HepG2 (cell line): ENCODE data around the gene TFG. TPM values are rescaled to one million over a fixed set of nuclear protein-coding genes. Genes with fewer than 3 reads are reported as not detected.

Experiments used
- REXO4 ChIP-seq: sonication (generic); formaldehyde crosslinking; IDR thresholded peaks from 2 replicates; pipeline ENCODE4 v1.8.0; 2022; ENCODE audit warnings: missing genetic modification reagents, mild to moderate bottlenecking, borderline replicate concordance
- SRF ChIP-seq: IDR thresholded peaks from 2 replicates; pipeline ENCODE4 v1.6.1; 2011; ENCODE audit warnings: mild to moderate bottlenecking, low read depth, low read length, moderate library complexity
- TRAFD1 ChIP-seq: sonication (generic); formaldehyde crosslinking; IDR thresholded peaks from 2 replicates; pipeline ENCODE4 v1.5.1; 2020; ENCODE audit warnings: missing genetic modification reagents, mild to moderate bottlenecking, borderline replicate concordance
- ZBTB40 ChIP-seq, 2 experiments: fragments of 450-650 bp in 1 of 2; sonication (generic) in 1 of 2; formaldehyde crosslinking in 1 of 2; IDR thresholded peaks; 2 replicates each; pipeline versions ENCODE4 v1.6.1 to v1.8.0; 2016 to 2022; ENCODE audit warnings: antibody characterized with exemption in 1 of 2, mild to moderate bottlenecking in 1 of 2, missing genetic modification reagents in 1 of 2
- ZNF207 ChIP-seq: fragments of 450-650 bp; IDR thresholded peaks from 2 replicates; pipeline ENCODE4 v1.6.1; 2016; ENCODE audit warnings: antibody characterized with exemption, borderline replicate concordance
- ZNF280D ChIP-seq: sonication (generic); formaldehyde crosslinking; IDR thresholded peaks from 2 replicates; pipeline ENCODE4 v1.5.1; 2020; ENCODE audit warnings: mild to moderate bottlenecking, missing genetic modification reagents
- ZNF766 ChIP-seq: sonication (generic); formaldehyde crosslinking; IDR thresholded peaks from 2 replicates; pipeline ENCODE4 v1.5.0; 2020; ENCODE audit warnings: missing genetic modification reagents, borderline replicate concordance
- polyA plus RNA-seq, 8 experiments: library from polyadenylated mRNA; depleted of rRNA in 3 of 8; stranded (reverse) in 7 of 8; unstranded in 1 of 8; fragments of >200 nt; fragmentation: Illumina TruSeq in 4 of 8; extraction: Trizol in 4 of 8; gene quantifications; 2 replicates each; pipeline versions ENCODE4 v1.2.1 to v1.2.3, GENCODE V29; 2011 to 2016; ENCODE audit warnings: low read depth in 4 of 8, missing spikeins in 1 of 8, mixed read lengths in 1 of 8; ENCODE audit not compliant: insufficient read depth in 1 of 8
- total RNA-seq, 5 experiments: library from RNA; depleted of rRNA; stranded (reverse); fragments of >200 nt; fragmentation: Illumina TruSeq; extraction: Trizol; gene quantifications; 2 replicates each; pipeline ENCODE4 v1.2.3, GENCODE V29; 2016; ENCODE audit warnings: low read depth in 1 of 5

The TFG gene
- total and polyA plus RNA-seq, 2 of the 13 experiments (the other 11 are each of a cell fraction or from before 2014, with no cell fraction given): 53.6 to 71.7 TPM

GRCh38 chr3:100708989-100709841, at the start of gene TFG (continued):
- TF ChIP-seq TRAFD1 (CRISPR knock-in tag) (no peak), ZNF766 (no peak; the same call in 1 of the 2 replicates), ZBTB40 (IDR thresholded peaks at IDR 0.05) (peak; percentile 53; the same call in 1 of the 2 replicates), ZBTB40 (CRISPR knock-in tag; IDR thresholded peaks at IDR 0.05) (no peak; the same call in 1 of the 2 replicates), ZNF207 (no peak), ZNF280D (CRISPR knock-in tag) (no peak), SRF (no peak), REXO4 (CRISPR knock-in tag) (no peak)
